Fibroblast of skin of right quadriceps (primary cell): ENCODE measurements around the gene SLC29A1.

Source experiments
- DNase-seq: peaks from one replicate; pipeline ENCODE4 v3.0.0-alpha.2; 2013

Gene SLC29A1

GRCh38 chr6:44237813-44238433 lies 14.5 kb downstream of the SLC29A1 start:
- DNase-seq, result peak; percentile 62

GRCh38 chr6:44238687-44239350 lies 15.4 kb downstream of the SLC29A1 start:
- no peak for DNase-seq

- no peak for DNase-seq
These were observed 19.9 kb downstream of the SLC29A1 start for GRCh38 chr6:44243345-44243744.

GRCh38 chr6:44245391-44245911 lies 22.1 kb downstream of the SLC29A1 start:
- DNase-seq, result no peak

- DNase-seq, result peak; percentile 81
These were observed 22.7 kb downstream of the SLC29A1 start for GRCh38 chr6:44245912-44246662.

DNA sequence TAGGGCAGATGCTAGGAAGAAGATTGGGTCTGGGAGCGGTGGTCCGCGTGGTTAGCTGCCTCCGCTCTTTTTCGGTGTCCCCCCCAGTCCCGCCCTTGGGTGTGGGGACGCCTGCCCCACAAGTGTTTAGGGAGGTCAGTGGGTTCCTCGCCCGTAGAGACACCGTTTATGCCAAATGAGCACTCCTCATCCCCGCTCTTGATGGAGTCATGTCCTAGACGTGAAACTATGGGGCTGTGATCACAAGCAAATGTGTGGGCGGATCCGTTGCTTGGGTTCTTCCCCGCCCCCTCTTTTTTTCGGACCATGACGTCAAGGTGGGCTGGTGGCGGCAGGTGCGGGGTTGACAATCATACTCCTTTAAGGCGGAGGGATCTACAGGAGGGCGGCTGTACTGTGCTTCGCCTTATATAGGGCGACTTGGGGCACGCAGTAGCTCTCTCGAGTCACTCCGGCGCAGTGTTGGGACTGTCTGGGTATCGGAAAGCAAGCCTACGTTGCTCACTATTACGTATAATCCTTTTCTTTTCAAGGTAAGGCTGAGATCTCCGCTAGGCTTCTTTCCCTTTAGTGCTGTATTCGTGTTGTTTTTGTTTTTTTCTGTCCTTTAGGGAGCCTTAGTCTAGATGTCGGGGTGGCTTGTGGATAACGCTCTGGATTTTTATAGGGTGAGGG lies 23.4 kb downstream of the SLC29A1 start, which contains the start of gene HSP90AB1:
Gene HSP90AB1, plus strand, starts transcription at position 439 of the 675 bp plus-strand sequence. CDS start 1,529 bp downstream, outside the sequence.
- DNase-seq, result peak; percentile 98

DNA sequence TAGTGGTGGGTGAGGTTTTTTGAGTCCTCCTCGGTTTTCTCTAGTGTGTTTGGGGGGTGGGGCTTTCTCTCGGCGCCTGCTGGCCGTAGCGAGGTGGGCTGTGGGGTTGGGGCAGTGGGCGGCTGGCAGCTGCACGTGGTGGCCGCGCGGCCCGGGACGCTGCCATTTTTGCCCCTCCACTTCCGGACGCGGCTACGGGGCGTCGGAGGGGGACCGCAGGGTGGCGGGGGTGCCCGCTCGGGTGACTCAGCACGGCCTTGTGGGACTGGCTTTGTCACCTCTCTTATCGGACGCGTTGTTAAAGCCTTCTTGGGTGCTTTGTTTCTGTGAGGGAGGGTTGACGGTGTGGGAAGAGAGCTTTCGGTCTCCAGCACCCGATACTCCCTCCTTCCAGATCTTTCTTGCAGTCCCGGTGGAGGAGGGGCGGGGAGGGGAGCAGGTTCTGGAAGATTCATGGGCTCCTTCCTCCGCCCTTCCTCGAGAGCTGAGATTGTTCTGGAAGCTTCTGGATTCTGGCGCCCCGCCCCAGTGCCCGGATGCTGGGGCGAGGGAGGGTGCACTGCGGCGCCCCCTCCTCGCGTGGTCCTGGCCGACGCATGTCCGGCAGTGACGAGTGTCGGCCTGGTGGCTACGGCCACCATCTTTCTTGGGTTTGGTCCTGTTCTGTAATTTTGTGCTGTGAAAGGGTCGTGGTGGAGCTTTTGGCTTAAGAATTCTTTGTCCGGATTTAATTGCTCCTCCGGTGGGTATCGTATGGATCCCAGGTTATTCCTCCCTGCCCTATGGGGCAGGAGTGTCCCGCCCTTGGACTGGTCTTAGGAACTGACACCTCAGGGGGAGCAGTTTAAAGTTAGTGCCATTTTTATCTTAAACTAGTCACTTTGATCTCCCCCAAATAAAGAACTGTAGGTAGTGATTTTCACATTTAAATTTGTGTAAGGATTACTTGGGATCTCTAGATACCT lies 24.2 kb downstream of the SLC29A1 start:
- DNase-seq, result peak; percentile 54

DNA sequence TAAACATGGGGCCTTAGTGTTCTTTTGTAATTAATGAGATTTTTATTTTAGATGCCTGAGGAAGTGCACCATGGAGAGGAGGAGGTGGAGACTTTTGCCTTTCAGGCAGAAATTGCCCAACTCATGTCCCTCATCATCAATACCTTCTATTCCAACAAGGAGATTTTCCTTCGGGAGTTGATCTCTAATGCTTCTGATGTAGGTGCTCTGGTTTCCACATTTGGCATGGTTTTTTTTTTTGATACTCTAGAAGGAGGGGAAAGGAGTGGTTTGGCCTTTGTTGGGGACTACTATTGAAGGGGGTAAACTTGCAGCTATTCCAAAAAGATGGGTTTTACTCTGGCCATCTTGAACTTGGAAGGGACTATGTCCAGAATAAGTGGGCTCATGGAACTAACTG lies 25.2 kb downstream of the SLC29A1 start:
- DNase-seq, result no peak

DNA sequence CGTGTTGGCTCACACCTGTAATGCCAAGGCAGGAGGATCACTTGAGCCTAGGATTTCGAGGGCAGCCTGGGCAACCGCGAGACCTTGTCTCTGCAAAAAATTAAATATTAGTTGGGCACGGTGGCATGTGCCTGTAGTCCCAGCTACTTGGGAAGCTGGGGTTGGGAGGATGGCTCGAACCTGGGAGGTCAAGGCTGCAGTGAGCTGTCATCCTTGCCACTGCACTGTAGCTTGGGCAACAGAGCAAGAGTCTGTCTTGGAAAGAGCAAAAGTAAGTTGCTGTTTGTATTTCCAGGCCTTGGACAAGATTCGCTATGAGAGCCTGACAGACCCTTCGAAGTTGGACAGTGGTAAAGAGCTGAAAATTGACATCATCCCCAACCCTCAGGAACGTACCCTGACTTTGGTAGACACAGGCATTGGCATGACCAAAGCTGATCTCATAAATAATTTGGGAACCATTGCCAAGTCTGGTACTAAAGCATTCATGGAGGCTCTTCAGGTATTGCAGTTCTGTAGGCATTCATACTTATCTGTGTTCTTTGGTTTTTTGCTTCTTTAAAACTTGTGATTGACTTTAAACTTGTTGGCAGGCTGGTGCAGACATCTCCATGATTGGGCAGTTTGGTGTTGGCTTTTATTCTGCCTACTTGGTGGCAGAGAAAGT lies 25.8 kb downstream of the SLC29A1 start:
- no peak for DNase-seq

- DNase-seq, result no peak
These were observed 26.8 kb downstream of the SLC29A1 start for GRCh38 chr6:44250067-44250717.

GRCh38 chr6:44250718-44251123 lies 27.3 kb downstream of the SLC29A1 start:
- no peak for DNase-seq

- DNase-seq, result no peak
These were observed 28.5 kb downstream of the SLC29A1 start for GRCh38 chr6:44251576-44252524.

DNA sequence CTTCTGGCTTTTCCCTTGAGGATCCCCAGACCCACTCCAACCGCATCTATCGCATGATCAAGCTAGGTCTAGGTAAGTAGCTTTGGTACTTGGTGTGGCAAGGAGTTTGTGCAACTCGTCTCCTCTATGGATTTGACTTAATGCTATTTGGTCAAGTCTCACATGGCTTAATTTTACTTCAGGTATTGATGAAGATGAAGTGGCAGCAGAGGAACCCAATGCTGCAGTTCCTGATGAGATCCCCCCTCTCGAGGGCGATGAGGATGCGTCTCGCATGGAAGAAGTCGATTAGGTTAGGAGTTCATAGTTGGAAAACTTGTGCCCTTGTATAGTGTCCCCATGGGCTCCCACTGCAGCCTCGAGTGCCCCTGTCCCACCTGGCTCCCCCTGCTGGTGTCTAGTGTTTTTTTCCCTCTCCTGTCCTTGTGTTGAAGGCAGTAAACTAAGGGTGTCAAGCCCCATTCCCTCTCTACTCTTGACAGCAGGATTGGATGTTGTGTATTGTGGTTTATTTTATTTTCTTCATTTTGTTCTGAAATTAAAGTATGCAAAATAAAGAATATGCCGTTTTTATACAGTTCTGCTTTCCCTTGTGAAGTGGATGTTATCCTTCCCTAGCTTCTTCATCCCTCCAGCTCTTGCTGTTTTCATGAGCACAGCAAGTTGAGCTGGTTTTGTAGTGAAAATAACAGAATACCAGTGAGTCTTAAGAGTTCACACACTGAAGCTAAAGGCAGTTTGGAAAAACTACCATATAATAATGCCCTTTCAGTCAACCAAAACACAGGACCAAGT lies 30.1 kb downstream of the SLC29A1 start:
- peak; percentile 28 for DNase-seq

- DNase-seq, result no peak
These were observed 31.1 kb downstream of the SLC29A1 start for GRCh38 chr6:44254191-44255104.

- peak; percentile 23 for DNase-seq
These were observed 31.9 kb downstream of the SLC29A1 start for GRCh38 chr6:44255105-44255808.

- DNase-seq, result no peak
These were observed 32.7 kb downstream of the SLC29A1 start for GRCh38 chr6:44255871-44256774.
